ENCODE results near the gene COPG2.
A peak's percentile ranks its signal among the peaks of the same experiment; 100 is the strongest.
"Not testable (repeated sequence)": the region's sequence is repeated elsewhere in the genome, so short reads cannot be mapped to it uniquely, and the experiment has no call there.

Gene COPG2

DNA sequence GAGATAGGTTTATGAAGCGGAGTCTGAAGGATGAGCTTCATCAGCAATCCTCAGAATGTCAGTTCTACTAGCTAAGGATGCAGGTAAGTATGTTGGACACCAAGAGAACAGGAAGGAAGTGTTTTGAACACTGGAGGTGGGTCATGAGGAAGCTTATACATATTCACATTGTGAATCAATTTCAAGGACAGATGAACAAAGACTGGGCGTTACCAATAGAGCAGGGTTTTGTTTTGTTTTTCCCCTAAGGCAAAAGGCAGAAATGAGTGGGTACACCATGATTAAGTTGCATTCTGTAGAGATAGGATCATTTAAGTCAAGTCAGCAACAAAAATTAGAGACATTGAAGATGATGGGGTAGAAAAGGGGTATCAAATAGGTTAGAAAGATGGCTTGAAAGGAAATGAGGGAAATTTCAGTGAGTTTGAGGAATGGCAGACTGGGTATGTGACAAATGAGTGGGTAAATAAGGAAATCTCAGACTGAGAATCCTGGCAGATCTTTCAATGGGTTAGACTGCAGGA lies 125.0 kb downstream of the COPG2 start:
- peak; percentile 32 for DNase-seq (ENCODE audit: low read depth)
- no peak overlapping the region for H3K4me3 ChIP-seq (ENCODE audit: low read length)
- TF ChIP-seq, protein P1, sequence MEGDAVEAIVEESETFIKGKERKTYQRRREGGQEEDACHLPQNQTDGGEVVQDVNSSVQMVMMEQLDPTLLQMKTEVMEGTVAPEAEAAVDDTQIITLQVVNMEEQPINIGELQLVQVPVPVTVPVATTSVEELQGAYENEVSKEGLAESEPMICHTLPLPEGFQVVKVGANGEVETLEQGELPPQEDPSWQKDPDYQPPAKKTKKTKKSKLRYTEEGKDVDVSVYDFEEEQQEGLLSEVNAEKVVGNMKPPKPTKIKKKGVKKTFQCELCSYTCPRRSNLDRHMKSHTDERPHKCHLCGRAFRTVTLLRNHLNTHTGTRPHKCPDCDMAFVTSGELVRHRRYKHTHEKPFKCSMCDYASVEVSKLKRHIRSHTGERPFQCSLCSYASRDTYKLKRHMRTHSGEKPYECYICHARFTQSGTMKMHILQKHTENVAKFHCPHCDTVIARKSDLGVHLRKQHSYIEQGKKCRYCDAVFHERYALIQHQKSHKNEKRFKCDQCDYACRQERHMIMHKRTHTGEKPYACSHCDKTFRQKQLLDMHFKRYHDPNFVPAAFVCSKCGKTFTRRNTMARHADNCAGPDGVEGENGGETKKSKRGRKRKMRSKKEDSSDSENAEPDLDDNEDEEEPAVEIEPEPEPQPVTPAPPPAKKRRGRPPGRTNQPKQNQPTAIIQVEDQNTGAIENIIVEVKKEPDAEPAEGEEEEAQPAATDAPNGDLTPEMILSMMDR (IDR thresholded peaks at IDR 0.05; ENCODE audit: insufficient read depth, low read depth, low read length, missing control alignments) = no peak

DNA sequence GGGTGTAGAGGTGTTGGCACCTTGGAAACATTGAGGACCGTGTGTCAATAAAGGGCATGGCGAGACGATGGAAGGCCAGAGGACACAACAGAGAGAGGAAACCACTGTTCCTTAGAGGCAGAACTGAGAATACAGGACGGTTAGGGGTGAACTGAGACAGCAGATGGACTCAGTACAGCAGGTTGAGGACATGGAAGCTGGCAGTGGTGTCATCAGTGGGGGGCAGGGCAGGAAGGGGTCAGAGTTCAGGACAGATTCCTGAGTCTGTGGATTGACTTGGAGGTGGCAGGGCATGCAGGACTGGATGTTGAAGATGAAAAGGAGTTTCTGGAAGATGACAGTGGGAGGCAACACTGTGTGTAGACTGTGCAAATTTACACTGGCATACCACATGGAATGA lies 126.3 kb downstream of the COPG2 start:
- DNase-seq (ENCODE audit: low read depth); H3K4me3 ChIP-seq (ENCODE audit: low read length): not testable (repeated sequence)

DNA sequence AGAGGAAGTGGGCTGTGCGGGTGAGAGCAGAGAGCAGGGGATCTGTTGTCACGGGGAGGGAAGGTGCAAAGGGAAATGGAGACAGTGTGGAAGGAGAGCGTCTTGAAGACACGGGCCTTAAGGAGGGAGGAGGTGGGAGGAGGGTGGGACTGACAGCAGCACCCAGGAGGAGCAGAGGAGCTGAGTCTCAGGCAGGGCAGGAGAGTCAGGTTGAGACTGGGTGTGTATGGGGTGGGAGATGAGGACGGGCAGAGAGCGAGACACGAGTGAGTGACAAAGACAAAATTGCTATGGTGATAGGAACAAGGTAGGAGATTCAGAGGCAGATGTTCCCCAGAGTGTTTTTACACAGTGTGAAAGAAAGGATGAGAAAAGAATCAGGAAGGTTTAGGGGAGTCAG lies 127.3 kb downstream of the COPG2 start:
- not testable (repeated sequence) for H3K4me3 ChIP-seq (ENCODE audit: low read length); DNase-seq (ENCODE audit: low read depth)

DNA sequence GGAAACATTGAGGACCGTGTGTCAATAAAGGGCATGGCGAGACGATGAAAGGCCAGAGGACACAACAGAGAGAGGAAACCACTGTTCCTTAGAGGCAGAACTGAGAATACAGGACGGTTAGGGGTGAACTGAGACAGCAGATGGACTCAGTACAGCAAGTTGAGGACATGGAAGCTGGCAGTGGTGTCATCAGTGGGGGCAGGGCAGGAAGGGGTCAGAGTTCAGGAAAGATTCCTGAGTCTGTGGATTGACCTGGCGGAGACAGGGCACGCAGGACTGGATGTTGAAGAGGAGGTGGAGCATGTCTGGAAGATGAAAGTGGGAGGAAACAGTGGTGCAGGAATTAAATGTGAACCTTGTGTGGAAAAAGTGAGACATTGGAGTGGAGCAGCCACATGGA lies 130.7 kb downstream of the COPG2 start:
- H3K4me3 ChIP-seq (ENCODE audit: low read length); DNase-seq (ENCODE audit: low read depth): not testable (repeated sequence)

DNA sequence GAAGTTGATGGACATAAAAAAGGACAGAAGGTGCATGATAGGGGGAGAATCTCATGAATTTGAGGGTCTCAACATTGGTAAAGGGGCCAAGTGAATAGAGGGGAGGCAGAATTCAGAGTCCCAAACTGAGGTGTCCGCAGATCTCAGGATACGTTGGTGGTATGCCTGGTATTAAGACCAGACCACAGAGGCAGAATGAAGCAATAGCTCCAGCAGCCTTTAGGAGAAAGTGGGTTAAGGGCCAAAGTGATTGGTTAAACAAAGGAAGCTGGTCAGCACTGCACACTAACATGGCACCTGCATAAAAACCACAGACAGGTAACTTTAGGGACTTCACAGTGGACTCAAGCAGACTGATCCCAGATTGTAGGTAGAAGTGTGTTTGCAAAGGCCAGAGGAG lies 139.1 kb downstream of the COPG2 start:
- no peak for DNase-seq (ENCODE audit: low read depth)
- H3K4me3 ChIP-seq (ENCODE audit: low read length) = no peak overlapping the region
- TF ChIP-seq, protein P1 (IDR thresholded peaks at IDR 0.05; ENCODE audit: insufficient read depth, low read depth, low read length, missing control alignments) = no peak

DNA sequence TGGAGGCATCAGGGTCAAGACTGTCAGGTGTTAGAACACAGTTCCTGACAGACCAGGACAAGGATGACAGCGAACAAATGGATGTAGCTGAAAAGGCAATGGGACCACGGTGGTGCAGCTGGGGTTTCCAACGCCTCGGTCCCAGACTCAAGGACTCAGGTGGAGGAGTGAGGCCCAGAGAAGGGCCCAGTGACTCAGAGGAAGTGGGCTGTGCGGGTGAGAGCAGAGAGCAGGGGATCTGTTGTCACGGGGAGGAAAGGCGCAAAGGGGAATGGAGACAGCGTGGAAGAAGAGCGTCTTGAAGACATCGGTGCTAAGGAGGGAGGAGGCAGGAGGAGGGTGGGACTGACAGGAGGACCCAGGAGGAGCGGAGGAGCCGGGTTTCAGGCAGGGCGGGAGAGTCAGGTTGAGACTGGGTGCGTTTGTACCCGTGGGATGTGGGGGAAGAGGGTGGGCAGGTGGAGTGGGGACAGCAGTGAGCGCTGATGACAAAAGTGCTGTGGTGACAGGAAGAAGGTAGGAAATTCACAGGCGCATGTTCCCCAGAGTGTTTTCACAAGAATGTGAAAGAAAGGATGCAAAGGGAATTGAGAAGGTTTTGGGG lies 140.7 kb downstream of the COPG2 start:
- not testable (repeated sequence) for DNase-seq (ENCODE audit: low read depth); H3K4me3 ChIP-seq (ENCODE audit: low read length)

DNA sequence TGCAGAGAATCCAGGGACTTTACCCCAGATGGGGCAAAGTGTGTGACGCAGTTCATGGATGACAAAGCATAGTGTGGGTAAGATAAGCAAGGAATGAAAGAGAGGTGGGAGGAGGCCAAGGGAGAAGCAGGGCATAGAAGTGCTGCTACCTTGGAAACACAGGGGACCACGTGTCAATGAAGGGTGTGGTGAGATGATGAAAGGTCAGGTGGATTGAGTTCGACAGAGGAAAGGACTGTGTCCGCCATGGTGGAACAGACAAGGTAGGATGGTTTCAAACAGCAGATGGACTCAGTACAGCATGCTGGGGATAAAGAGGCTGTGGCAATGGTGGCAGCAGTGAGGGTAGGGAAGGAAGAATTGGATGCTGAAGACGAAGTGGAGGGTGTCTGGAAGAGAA lies 143.9 kb downstream of the COPG2 start:
- DNase-seq (ENCODE audit: low read depth) = no peak
- TF ChIP-seq, protein P1 (IDR thresholded peaks at IDR 0.05; ENCODE audit: insufficient read depth, low read depth, low read length, missing control alignments) = no peak
- H3K4me3 ChIP-seq (ENCODE audit: low read length) = no peak overlapping the region

DNA sequence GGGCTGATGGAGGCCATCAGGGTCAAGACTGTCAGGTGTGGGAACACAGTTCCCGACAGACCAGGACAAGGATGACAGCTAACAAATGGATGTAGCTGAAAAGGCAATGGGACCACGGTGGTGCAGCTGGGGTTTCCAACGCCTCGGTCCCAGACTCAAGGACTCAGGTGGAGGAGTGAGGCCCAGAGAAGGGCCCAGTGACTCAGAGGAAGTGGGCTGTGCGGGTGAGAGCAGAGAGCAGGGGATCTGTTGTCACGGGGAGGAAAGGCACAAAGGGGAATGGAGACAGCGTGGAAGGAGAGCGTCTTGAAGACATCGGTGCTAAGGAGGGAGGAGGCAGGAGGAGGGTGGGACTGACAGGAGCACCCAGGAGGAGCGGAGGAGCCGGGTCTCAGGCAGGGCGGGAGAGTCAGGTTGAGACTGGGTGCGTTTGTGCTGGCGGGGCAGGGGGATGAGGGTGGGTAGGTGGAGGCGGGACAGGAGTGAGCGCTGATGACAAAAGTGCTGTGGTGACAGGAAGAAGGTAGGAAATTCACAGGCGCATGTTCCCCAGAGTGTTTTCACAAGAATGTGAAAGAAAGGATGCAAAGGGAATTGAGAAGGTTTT lies 144.9 kb downstream of the COPG2 start:
- H3K4me3 ChIP-seq (ENCODE audit: low read length); DNase-seq (ENCODE audit: low read depth): not testable (repeated sequence)

DNA sequence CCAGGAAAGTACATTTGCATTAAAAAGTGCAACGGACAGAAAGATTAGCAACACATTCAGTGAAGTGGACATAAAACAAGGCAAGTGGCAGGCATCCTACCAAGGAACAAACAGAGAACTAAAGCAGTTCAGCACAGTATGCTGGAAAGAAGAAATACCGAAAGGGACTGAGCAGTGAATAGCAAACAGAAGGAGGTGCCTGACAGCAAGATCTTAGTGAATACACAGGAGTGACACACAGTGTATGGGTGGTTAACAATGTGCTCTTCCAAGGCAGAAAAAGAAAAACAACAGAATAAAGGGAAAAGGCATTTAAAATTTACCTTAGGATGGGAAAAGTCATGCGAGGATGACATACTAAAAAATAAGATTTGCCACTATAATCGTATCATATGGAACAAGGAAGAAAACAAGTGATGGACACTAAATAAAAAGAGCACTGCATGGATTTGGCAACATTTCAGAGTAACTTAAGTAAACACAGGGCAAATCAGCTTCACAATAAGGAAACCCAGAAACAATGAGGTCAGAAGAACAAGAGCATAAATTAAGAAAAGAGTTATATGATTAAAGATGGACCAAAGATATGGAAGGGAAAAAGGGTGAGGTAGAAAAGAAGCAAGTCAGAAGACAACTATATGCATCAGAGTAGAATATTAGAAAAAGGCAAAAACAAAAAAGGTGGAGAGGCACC lies 147.1 kb downstream of the COPG2 start:
- no peak for DNase-seq (ENCODE audit: low read depth)
- TF ChIP-seq, protein P1 (IDR thresholded peaks at IDR 0.05; ENCODE audit: insufficient read depth, low read depth, low read length, missing control alignments) = no peak
- no peak overlapping the region for H3K4me3 ChIP-seq (ENCODE audit: low read length)

All from epithelial cell of esophagus (primary cell).